Naive B cell (primary cell): Measurements from ENCODE around the gene KANSL2. TPM values are rescaled to one million over a fixed set of nuclear protein-coding genes. Genes with fewer than 3 reads are reported as not detected.
"Not testable (repeated sequence)": the region's sequence is repeated elsewhere in the genome, so short reads cannot be mapped to it uniquely, and the experiment has no call there.

Experiments used
- ATAC-seq, 2 donors: fragments of 150-1000 bp; cut with Tn5 transposase; 2 replicates each; pipeline ENCODE4 v1.10.0; 2021; ENCODE audit warnings: low read depth in 2 of 2, mild to moderate bottlenecking in 2 of 2, moderate library complexity in 2 of 2
- DNase-seq: peaks from one replicate; pipeline ENCODE4 v3.0.0; 2022
- H3K27ac Mint-ChIP-seq, 6 donors: one replicate each; pipeline ENCODE4 v1.8.0; 2020 to 2022; ENCODE audit warnings: mild to moderate bottlenecking in 6 of 6, mixed read lengths in 6 of 6, moderate library complexity in 5 of 6, inconsistent platforms in 2 of 6
- H3K27me3 Mint-ChIP-seq, 3 donors: one replicate each; pipeline ENCODE4 v1.8.0; 2021 to 2022; ENCODE audit warnings: mixed read lengths in 3 of 3, mild to moderate bottlenecking in 1 of 3
- H3K36me3 Mint-ChIP-seq, 2 donors: one replicate each; pipeline ENCODE4 v1.8.0; 2020 to 2022; ENCODE audit warnings: mixed read lengths in 2 of 2, inconsistent platforms in 1 of 2, mild to moderate bottlenecking in 1 of 2
- H3K4me1 Mint-ChIP-seq, 3 donors: one replicate each; pipeline ENCODE4 v1.8.0; 2020 to 2022; ENCODE audit warnings: mixed read lengths in 3 of 3, inconsistent platforms in 1 of 3, mild to moderate bottlenecking in 1 of 3, moderate library complexity in 1 of 3
- H3K4me3 Mint-ChIP-seq, 8 donors: one replicate each; pipeline ENCODE4 v1.8.0; 2020 to 2022; ENCODE audit warnings: mild to moderate bottlenecking in 8 of 8, mixed read lengths in 8 of 8, moderate library complexity in 8 of 8, inconsistent platforms in 2 of 8
- H3K9me3 Mint-ChIP-seq, 7 donors: one replicate each; pipeline ENCODE4 v1.8.0; 2020 to 2022; ENCODE audit warnings: mixed read lengths in 7 of 7, mild to moderate bottlenecking in 5 of 7, inconsistent platforms in 2 of 7, moderate library complexity in 1 of 7
- polyA plus RNA-seq, 6 donors: library from polyadenylated mRNA; unstranded; fragments of 300-500 nt; fragmentation: Illumina TruSeq; gene quantifications; one replicate each; pipeline ENCODE4 v1.2.3, GENCODE V29; 2021; ENCODE audit warnings: low read depth in 6 of 6

Gene KANSL2
- polyA plus RNA-seq, 6 donors from 2014 or later = 32.5 to 65.2 (median 41.3) TPM

GRCh38 chr12:48680861-48681260 lies 1.2 kb downstream of the KANSL2 start:
- H3K4me1 Mint-ChIP-seq = peaks cover 31 to 44% (median 42%) of the 10 kb centered on the region in 3 donors
- peak overlapping the region in 3 of 6 donors; percentile 59 to 95 (median 72) for H3K27ac Mint-ChIP-seq
- H3K27me3 Mint-ChIP-seq = no peaks in the 10 kb centered on the region
- H3K4me3 Mint-ChIP-seq = peak overlapping the region; percentile 94 to 98 (median 97)
- DNase-seq (no peak), ATAC-seq (no peak)
- no peaks in the 10 kb centered on the region for H3K9me3 Mint-ChIP-seq
- H3K36me3 Mint-ChIP-seq = peaks cover 4 to 13% of the 10 kb centered on the region in 2 donors

- Mint-ChIP-seq H3K4me1 (peaks cover 31 to 46% (median 42%) of the 10 kb centered on the region in 3 donors), H3K36me3 (peaks cover 4 to 13% of the 10 kb centered on the region in 2 donors), H3K9me3 (no peaks in the 10 kb centered on the region), H3K27ac (peak overlapping the region in 4 of 6 donors; percentile 7 to 80 (median 35)), H3K27me3 (no peaks in the 10 kb centered on the region), H3K4me3 (peak overlapping the region in 6 of 8 donors; percentile 15 to 98 (median 56))
- ATAC-seq (no peak), DNase-seq (no peak)
These were observed 3.4 kb downstream of the KANSL2 start for GRCh38 chr12:48678551-48679185.

GRCh38 chr12:48671231-48671856 lies 10.7 kb downstream of the KANSL2 start:
- no peak overlapping the region for H3K27ac Mint-ChIP-seq
- DNase-seq (no peak), ATAC-seq (no peak)
- no peaks in the 10 kb centered on the region for H3K27me3 Mint-ChIP-seq
- no peaks in the 10 kb centered on the region for H3K9me3 Mint-ChIP-seq
- peaks cover 20 to 23% of the 10 kb centered on the region in 2 donors for H3K36me3 Mint-ChIP-seq
- H3K4me1 Mint-ChIP-seq = peaks cover 0 to 7% (median 4%) of the 10 kb centered on the region in 3 donors
- no peak overlapping the region for H3K4me3 Mint-ChIP-seq

DNA sequence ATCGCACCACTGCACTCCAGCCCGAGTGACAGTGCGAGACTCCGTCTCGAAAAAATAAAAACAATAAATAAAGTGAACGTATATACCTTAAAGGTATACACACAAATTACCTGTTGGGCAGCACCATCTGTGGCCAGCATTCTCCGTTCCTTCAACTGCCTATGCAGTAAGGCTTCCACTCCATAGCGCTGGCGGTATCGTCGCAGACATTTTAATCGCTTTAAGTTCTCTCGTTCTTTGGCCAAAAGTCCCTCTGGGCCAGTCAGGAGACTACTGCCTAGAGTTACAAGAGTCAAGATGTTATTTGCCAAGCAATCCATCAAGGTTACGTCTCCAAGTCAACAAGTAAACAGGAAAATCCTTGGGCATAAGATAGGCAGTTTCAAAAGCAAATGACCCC lies 13.0 kb downstream of the KANSL2 start:
- DNase-seq = no peak
- no peaks in the 10 kb centered on the region for H3K27me3 Mint-ChIP-seq
- H3K27ac Mint-ChIP-seq = peak overlapping the region in 1 of 6 donors; percentile 19
- H3K4me1 Mint-ChIP-seq = peaks cover 0 to 4% (median 0%) of the 10 kb centered on the region in 3 donors
- H3K4me3 Mint-ChIP-seq = no peak overlapping the region
- peaks cover 20 to 23% of the 10 kb centered on the region in 2 donors for H3K36me3 Mint-ChIP-seq
- ATAC-seq = no peak
- no peaks in the 10 kb centered on the region for H3K9me3 Mint-ChIP-seq

- H3K36me3 Mint-ChIP-seq = peaks cover under 1 to 4% of the 10 kb centered on the region in 2 donors
- no peaks in the 10 kb centered on the region for H3K9me3 Mint-ChIP-seq
- no peaks in the 10 kb centered on the region for H3K4me1 Mint-ChIP-seq
- no peak for ATAC-seq
- no peak overlapping the region for H3K4me3 Mint-ChIP-seq
- no peaks in the 10 kb centered on the region for H3K27me3 Mint-ChIP-seq
- H3K27ac Mint-ChIP-seq = peak overlapping the region in 1 of 6 donors; percentile 60
- DNase-seq = no peak
These were observed 22.2 kb downstream of the KANSL2 start for GRCh38 chr12:48659863-48660262.

DNA sequence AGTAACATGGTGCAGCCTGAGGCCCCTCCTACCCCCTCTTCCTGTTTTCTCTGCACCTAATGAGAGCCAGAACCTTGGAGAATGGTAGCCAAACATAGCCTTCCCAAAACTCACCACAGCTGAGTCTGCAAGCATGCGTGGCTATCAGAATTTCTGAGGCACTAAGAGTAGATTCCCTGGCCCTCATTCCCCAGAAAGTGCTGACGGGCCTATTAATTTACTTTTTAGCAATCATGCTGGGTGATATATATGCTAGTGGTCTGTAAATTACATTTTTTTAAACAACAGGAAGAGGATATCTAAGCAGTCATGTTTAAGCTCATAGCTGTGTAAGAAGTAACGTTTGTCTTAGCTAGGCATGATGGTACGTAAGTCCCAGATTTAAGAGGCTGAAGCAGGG lies 30.4 kb downstream of the KANSL2 start:
- Mint-ChIP-seq H3K27me3 (no peaks in the 10 kb centered on the region), H3K4me3 (no peak overlapping the region), H3K36me3 (peaks cover 15 to 16% of the 10 kb centered on the region in 2 donors), H3K4me1 (no peaks in the 10 kb centered on the region), H3K27ac (peak overlapping the region in 2 of 6 donors; percentile 67 to 72), H3K9me3 (no peaks in the 10 kb centered on the region)
- ATAC-seq = no peak
- no peak for DNase-seq

DNA sequence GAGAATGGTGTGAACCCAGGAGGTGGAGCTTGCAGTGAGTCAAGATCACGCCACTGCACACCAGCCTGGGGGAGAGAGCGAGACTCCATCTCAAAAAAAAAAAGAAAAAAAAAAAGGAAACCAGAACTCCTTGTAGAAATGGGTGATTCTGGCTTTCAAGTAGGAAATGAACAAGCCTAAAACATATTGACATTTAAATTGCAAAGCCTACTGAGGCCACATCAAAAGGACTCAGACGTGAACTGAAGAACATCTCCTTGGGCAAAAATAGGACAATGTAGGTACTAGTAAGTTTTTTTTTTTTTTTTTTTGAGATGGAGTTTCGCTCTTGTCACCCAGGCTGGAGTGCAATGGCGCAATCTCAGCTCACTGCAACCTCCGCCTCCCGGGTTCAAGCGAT lies 36.7 kb downstream of the KANSL2 start:
- H3K4me1 Mint-ChIP-seq, H3K27ac Mint-ChIP-seq, H3K4me3 Mint-ChIP-seq, DNase-seq, H3K27me3 Mint-ChIP-seq, ATAC-seq: not testable (repeated sequence)
- Mint-ChIP-seq H3K9me3 (peaks cover 1 to 11% (median 6%) of the 10 kb centered on the region in 7 donors), H3K36me3 (peaks cover 5 to 13% of the 10 kb centered on the region in 2 donors)

DNA sequence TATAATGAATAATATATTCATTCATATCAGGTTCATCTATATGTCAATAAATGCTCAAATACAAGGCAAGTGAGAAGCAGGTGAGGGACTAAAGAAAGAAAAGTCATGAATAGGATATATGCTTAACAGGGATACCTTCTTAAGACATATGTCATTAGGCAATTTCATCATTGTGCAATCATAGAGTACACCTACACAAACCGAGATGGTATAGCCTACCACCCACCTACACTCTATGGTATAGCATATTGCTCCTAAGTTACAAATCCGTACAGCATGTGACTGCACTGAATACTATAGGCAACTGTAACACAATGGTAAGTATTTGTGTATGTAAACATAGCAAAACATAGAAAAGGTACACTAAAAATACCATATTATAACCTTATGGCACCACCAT lies 39.0 kb downstream of the KANSL2 start:
- H3K27ac Mint-ChIP-seq = no peak overlapping the region
- H3K9me3 Mint-ChIP-seq = peaks cover 6 to 18% (median 8%) of the 10 kb centered on the region in 7 donors
- no peaks in the 10 kb centered on the region for H3K27me3 Mint-ChIP-seq
- H3K4me1 Mint-ChIP-seq = no peaks in the 10 kb centered on the region
- H3K36me3 Mint-ChIP-seq = peaks cover 5 to 12% of the 10 kb centered on the region in 2 donors
- ATAC-seq (no peak), DNase-seq (no peak)
- H3K4me3 Mint-ChIP-seq = no peak overlapping the region

- not testable (repeated sequence) for H3K4me1 Mint-ChIP-seq, ATAC-seq, DNase-seq, H3K4me3 Mint-ChIP-seq, H3K27ac Mint-ChIP-seq, H3K27me3 Mint-ChIP-seq, H3K36me3 Mint-ChIP-seq
- peaks cover 6 to 18% (median 8%) of the 10 kb centered on the region in 7 donors for H3K9me3 Mint-ChIP-seq
These were observed 40.1 kb downstream of the KANSL2 start for GRCh38 chr12:48641752-48642555.

GRCh38 chr12:48640854-48641253 lies 41.2 kb downstream of the KANSL2 start:
- DNase-seq (no peak), ATAC-seq (no peak)
- no peaks in the 10 kb centered on the region for H3K27me3 Mint-ChIP-seq
- H3K4me1 Mint-ChIP-seq = no peaks in the 10 kb centered on the region
- peaks cover 6 to 18% (median 8%) of the 10 kb centered on the region in 7 donors for H3K9me3 Mint-ChIP-seq
- no peak overlapping the region for H3K27ac Mint-ChIP-seq
- H3K4me3 Mint-ChIP-seq = no peak overlapping the region
- H3K36me3 Mint-ChIP-seq = peaks cover 5 to 8% of the 10 kb centered on the region in 2 donors

GRCh38 chr12:48640428-48640827 lies 41.6 kb downstream of the KANSL2 start:
- Mint-ChIP-seq H3K4me3 (no peak overlapping the region), H3K9me3 (peaks cover 6 to 18% (median 8%) of the 10 kb centered on the region in 7 donors), H3K36me3 (peaks cover 5 to 8% of the 10 kb centered on the region in 2 donors), H3K4me1 (no peaks in the 10 kb centered on the region), H3K27me3 (no peaks in the 10 kb centered on the region), H3K27ac (no peak overlapping the region)
- ATAC-seq (no peak), DNase-seq (no peak)

GRCh38 chr12:48631071-48631470 lies 51.0 kb downstream of the KANSL2 start:
- Mint-ChIP-seq H3K27ac (no peak overlapping the region), H3K36me3 (no peaks in the 10 kb centered on the region), H3K9me3 (peaks cover 0 to 2% (median 0%) of the 10 kb centered on the region in 7 donors), H3K4me1 (no peaks in the 10 kb centered on the region), H3K27me3 (peaks cover 36 to 62% (median 44%) of the 10 kb centered on the region in 3 donors), H3K4me3 (no peak overlapping the region)
- DNase-seq = no peak
- ATAC-seq = no peak

DNA sequence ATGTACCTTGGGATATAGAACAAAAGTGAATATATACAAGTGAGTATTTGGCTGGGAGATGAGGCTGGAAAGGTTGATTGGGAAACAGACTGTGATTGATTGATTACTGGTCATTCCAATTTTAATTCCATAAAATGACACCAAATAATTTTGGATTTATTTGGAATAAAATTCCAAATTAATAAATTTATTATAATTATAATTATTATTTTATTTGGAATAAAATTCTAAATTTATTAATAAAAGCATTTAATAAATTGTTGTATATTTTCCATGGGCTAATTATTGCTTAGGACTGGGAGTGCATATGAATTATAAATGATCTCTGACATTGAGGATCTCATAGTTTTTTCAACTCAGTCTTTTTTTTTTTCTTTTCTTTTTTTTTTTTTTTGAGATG lies 51.7 kb downstream of the KANSL2 start:
- ATAC-seq (no peak), DNase-seq (no peak)
- H3K4me1 Mint-ChIP-seq = no peaks in the 10 kb centered on the region
- H3K27ac Mint-ChIP-seq = no peak overlapping the region
- no peak overlapping the region for H3K4me3 Mint-ChIP-seq
- peaks cover 36 to 62% (median 46%) of the 10 kb centered on the region in 3 donors for H3K27me3 Mint-ChIP-seq
- peaks cover 0 to 2% (median 0%) of the 10 kb centered on the region in 7 donors for H3K9me3 Mint-ChIP-seq
- H3K36me3 Mint-ChIP-seq = no peaks in the 10 kb centered on the region
